SKM-1 treated with dmso at 0.1 percent for 144 hours (cell line): ENCODE measurements around the gene PBX1.

Experiments used
- DNase-seq: peaks from one replicate; lab custom pipeline; 2025; ENCODE audit not compliant: unreplicated experiment; lab: John Stamatoyannopoulos, UW

Gene PBX1

GRCh38 chr1:164563721-164564360 is 4.9 kb downstream of the PBX1 start:
- DNase-seq, result no peak

GRCh38 chr1:164564378-164564777 is 5.4 kb downstream of the PBX1 start:
- DNase-seq, result no peak

GRCh38 chr1:164565357-164565756 is 6.4 kb downstream of the PBX1 start:
- no peak for DNase-seq

- DNase-seq, result no peak
Measured at GRCh38 chr1:164567774-164568173, 8.8 kb downstream of the PBX1 start.

GRCh38 chr1:164569241-164569640 is 10.3 kb downstream of the PBX1 start:
- no peak for DNase-seq

- no peak for DNase-seq
Measured at GRCh38 chr1:164569866-164570265, 10.9 kb downstream of the PBX1 start.

- no peak for DNase-seq
Measured at GRCh38 chr1:164571333-164571732, 12.3 kb downstream of the PBX1 start.

- no peak for DNase-seq
Measured at GRCh38 chr1:164575356-164575886, 16.4 kb downstream of the PBX1 start.

GRCh38 chr1:164576291-164577271 is 17.6 kb downstream of the PBX1 start:
- DNase-seq, result no peak

GRCh38 chr1:164577291-164577690 is 18.3 kb downstream of the PBX1 start:
- no peak for DNase-seq

GRCh38 chr1:164578479-164579200 is 19.7 kb downstream of the PBX1 start:
- DNase-seq, result no peak

GRCh38 chr1:164579381-164579780 is 20.4 kb downstream of the PBX1 start:
- DNase-seq, result no peak

GRCh38 chr1:164581762-164582161 is 22.8 kb downstream of the PBX1 start:
- no peak for DNase-seq

GRCh38 chr1:164583196-164583595 is 24.2 kb downstream of the PBX1 start:
- DNase-seq, result no peak

GRCh38 chr1:164583835-164584539 is 25.0 kb downstream of the PBX1 start:
- DNase-seq, result no peak

GRCh38 chr1:164586591-164586990 is 27.6 kb downstream of the PBX1 start:
- DNase-seq, result no peak

- DNase-seq, result no peak
Measured at GRCh38 chr1:164587617-164588501, 28.9 kb downstream of the PBX1 start.

GRCh38 chr1:164588516-164589341 is 29.7 kb downstream of the PBX1 start:
- no peak for DNase-seq

- DNase-seq, result no peak
Measured at GRCh38 chr1:164589408-164589807, 30.4 kb downstream of the PBX1 start.
